COLO668 (cell line): ENCODE results near the gene CCDC88B.
A peak's percentile ranks its signal among the peaks of the same experiment; 100 is the strongest.

Source experiments
- DNase-seq: peaks from one replicate; lab custom pipeline; 2025; ENCODE audit not compliant: unreplicated experiment; lab: John Stamatoyannopoulos, UW

CCDC88B gene

GRCh38 chr11:64358907-64359711 is 19.1 kb downstream of the CCDC88B start, which contains the start of gene RPS6KA4:
Gene RPS6KA4, plus strand, starts transcription at chr11:64359162. Its CDS starts 74 bp downstream, at chr11:64359236.
- peak; percentile 82 for DNase-seq

DNA sequence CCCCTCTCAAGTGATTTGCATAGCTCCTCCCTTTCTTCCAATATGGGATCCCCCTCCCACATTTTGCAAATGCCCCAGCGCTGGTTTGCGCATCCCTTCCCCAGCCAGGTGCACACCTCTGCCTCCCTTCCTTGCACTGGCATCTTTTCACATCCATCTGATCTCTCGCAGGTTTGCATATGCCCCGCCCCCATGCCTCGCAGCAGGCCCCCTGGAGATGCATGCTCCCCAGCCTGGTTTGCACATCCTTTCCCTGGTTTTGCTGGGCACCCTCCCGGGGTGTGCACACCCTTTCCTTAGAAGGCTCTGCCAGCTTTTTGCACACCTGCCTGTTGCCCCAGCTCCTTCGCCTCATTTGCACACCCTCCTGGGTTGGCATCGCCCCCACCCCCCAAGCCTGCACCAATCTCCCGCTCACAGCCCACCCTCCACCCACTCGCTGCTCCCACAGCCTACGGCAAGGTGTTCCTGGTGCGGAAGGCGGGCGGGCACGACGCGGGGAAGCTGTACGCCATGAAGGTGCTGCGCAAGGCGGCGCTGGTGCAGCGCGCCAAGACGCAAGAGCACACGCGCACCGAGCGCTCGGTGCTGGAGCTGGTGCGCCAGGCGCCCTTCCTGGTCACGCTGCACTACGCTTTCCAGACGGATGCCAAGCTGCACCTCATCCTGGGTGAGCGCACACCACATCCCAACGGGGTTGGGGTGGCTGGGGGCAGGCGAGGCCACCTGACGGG is 19.9 kb downstream of the CCDC88B start:
- peak; percentile 34 for DNase-seq

DNA sequence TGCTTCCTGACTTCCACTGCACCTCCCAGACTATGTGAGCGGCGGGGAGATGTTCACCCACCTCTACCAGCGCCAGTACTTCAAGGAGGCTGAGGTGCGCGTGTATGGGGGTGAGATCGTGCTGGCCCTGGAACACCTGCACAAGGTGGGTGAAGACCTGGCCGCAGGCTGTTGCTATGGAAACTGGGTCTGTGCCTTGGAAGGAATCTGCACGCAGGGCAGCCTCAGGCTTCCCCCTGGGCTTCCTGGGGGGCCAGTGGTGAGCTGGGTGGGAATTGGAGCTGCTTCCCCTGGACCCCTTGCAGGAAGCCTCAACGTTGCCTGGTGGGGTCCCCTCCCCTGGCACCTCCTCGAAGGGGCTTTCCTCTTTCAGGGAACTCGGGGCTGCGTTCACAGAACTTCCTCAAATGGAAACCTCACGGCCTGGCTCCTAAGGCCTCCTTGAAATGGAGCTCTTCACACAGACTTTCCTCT is 20.5 kb downstream of the CCDC88B start:
- DNase-seq = peak; percentile 8

DNA sequence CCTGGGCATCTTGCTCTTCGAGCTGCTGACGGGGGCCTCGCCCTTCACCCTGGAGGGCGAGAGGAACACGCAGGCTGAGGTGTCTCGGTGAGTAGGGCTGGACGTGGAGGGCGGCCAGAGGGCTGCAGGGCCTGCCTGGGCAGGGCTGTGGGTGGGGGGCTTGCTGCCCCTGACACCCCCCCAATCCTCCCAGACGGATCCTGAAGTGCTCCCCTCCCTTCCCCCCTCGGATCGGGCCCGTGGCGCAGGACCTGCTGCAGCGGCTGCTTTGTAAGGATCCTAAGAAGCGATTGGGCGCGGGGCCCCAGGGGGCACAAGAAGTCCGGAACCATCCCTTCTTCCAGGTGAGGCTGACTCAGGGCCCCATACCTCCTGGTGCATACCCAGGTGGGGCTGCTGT is 21.7 kb downstream of the CCDC88B start:
- no peak for DNase-seq

DNA sequence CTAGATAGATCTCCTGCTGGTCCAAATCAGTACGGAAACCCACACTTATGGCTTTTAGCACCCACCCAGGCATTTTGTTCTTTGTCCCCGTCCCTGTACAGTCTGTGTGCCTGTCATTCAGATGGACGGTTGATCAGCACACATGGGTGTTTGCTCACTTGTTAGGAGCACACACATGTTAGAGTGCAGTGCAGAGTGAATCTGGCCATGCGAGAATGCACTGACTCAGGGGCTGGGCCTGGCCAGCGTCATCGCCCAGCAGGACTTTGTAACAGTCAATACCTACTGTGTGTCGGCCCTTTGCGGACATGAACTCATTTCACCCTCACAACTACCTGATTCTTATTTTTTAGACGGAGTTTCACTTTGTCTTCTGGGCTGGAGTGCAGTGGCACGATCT is 22.3 kb downstream of the CCDC88B start:
- no peak for DNase-seq

DNA sequence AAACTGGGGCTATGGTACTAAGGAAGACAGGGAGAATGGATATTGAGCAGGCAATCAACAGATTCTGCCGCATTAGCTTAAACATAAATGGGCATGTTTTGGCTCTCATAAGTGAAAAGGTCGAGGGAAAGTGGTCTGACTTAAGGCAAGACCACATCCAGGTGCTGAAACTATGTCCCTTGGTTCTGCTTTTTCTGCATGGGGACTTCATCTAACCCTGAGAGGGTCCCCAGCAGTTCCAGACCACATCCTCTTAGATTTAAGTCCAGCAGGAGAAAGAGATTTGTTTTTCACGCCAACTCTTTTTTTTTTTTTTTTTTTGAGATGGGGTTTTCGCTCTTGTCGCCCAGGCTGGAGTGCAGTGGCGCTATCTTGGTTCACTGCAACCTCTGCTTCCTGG is 24.4 kb downstream of the CCDC88B start:
- no peak for DNase-seq

- no peak for DNase-seq
These were observed 24.9 kb downstream of the CCDC88B start for GRCh38 chr11:64364911-64365310.

DNA sequence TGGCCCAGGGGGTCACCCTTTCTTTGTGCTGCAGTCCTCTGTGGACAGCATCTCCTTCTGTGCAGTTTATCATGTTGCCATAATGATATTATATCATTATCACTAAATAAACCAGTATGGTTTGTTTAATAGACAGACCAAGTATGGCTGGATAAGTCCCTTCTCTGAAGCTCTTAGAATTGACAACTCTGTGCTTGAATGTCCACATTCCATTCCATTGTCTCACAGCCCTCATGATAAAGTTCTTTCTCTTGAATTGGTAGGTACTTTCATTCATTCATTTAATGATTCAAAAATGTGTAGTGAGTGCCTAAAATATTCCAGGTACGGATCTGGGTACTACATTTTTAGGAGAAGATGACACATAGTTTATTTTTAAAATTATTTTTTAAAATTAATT is 26.7 kb downstream of the CCDC88B start:
- no peak for DNase-seq

DNA sequence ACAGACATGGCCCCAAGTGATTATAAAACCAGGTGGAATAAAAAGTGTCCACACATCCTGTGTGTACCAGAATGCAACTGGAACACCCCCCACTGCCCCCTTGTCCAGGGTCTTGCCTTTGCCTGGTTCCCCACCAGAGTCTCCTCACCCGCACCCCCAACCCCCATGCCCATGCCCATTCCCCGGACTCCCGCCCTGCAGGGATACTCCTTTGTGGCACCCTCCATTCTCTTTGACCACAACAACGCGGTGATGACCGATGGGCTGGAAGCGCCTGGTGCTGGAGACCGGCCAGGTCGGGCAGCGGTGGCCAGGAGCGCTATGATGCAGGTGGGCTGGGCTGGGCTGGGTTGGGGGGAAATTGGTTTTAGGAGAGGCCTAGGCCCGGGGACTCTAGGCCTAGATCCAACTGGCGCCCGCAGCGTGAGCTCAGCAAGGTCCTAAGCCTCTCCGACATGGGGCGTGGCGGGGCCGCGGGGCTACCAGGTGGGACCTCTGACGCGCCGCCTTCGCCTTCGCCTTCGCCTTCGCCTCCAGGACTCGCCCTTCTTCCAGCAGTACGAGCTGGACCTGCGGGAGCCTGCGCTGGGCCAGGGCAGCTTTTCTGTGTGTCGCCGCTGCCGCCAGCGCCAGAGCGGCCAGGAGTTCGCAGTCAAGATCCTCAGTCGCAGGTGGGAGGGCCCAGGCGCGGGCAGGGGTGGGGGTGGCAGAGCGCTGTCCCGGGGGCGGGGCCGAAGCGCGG is 28.1 kb downstream of the CCDC88B start:
- no peak for DNase-seq

DNA sequence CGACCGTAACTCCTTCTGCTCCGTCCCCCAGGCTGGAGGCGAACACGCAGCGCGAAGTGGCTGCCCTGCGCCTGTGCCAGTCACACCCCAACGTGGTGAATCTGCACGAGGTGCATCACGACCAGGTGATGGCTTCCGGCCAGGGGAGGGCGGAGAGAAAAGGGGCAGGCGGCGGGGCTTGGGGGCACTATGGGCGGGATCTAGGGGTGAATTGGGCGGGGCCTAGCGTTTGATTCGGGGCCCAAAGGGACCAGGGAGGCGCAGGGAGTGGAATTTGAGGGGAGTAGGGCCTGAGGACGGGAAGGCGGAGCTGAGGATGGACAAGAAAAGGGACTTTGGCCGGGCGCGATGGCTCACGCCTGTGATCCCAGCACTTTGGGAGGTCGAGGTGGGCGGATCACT is 28.7 kb downstream of the CCDC88B start:
- no peak for DNase-seq

GRCh38 chr11:64369440-64370421 is 29.7 kb downstream of the CCDC88B start:
- no peak for DNase-seq

GRCh38 chr11:64371201-64371600 is 31.2 kb downstream of the CCDC88B start:
- DNase-seq = no peak

DNA sequence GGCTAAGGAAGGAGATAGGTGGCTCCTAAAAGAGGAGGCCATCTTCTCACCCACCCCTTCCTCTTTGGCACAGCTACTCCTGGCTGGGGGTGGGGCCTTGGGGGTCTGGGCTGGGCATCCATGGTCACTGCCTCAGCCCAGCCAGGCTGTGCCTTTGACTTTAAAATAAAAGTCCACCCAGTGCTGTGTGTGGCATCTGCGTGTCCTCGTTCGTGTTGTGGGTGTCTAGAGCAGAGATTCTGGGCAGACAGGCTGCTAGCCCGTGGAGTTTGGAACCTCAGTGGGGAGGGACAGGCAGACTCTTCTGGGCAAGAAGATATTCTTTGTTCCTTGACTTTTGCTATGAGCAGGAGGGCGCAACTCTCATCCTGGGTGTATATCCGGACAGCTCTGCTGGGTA is 32.0 kb downstream of the CCDC88B start:
- DNase-seq = no peak

DNA sequence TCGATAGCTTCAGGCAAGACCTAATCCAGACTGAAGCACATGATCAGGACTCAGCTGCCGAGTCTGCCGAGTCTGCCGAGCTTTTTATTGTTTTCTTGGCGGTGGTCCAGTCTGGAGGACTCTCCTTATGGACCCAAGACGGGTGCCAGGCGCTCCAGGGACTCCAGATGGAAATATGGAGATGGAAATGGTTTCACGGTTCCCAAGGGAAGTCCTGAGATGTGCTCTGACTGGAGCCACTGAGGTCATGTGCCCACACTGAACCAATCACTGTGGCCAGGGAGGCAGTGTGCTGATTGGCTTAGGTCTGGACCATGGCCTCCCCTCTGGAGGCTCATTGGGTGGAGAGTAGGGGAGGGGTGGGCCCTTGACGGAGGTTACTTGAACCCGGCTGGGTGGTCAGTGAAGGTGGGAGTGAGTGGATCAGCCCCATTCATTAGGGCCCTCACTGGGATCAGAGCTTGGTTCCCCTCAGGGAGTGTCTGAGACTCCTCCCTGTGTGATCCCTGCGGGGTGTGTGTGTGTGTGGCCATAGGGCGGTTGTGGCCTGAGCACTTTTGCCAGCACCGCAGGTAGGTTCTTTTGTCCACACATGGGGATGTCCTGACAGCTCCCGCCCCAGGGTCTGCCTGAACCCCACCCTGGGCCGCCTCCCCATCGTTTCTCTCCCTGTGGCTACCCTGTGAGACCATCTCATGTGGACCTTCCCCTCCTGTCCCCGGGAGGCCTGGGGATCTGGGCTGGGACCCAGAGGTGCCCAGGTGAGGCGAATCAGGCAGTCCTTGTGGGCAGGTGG is 33.0 kb downstream of the CCDC88B start:
- peak; percentile 44 for DNase-seq

DNA sequence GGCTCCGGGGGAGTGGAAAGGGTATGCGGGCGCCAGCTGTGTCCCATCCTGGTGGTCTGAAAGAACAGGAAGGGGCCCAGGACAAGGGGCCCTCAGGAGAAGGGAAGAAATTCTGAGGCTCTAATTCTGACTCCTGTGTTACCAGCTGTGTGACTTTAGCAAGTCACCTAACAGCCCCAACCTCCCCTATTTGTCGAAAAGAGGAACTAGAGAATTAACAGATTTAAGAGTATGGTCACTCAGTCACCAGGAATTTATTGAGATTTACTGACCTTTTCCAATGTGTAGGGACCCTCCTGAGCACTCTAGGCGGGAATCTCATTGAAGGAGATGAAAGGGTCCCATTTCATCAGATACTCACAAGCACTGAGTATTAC is 33.6 kb downstream of the CCDC88B start:
- DNase-seq = no peak

DNA sequence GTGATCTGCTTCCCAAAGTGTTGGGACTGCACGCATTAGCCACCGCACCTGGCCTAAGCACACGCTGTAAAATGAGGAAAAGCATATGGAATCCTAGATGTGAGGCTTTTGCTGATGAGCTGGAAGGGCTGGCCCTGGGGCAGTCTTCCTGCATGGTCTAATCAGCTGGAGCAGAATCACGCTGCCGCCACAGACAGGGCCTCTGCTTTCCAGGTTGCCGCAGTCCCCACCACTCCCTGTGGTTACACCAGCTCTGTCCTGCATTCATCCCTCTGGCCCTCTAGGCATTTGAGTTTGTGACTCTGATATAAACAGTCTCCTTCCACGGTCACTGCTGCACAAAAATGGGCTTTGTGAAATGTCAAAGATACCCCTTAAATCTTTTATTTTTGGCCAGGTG is 36.1 kb downstream of the CCDC88B start:
- no peak for DNase-seq

GRCh38 chr11:64378335-64378880 is 38.4 kb downstream of the CCDC88B start:
- peak; percentile 14 for DNase-seq

GRCh38 chr11:64379160-64379559 is 39.2 kb downstream of the CCDC88B start:
- DNase-seq = no peak
